HEK293 (cell line): ENCODE data around the gene DLG2.

Source experiments
- CTCF ChIA-PET: fragments of 350-600 bp; formaldehyde crosslinking; extraction: SDS; loops from one replicate; lab custom pipeline; 2021; ENCODE audit warnings: antibody characterized with exemption; lab: Yijun Ruan, JAX
- POLR2A ChIA-PET: fragments of 300-600 bp; formaldehyde crosslinking; extraction: SDS; loops from one replicate; lab custom pipeline; 2020; ENCODE audit warnings: antibody characterized with exemption, inconsistent platforms; lab: Yijun Ruan, JAX
- H3K27ac ChIP-seq: fragments of 200-500 bp; sonication (Bioruptor generic); 2 replicates; pipeline ENCODE4 v1.5.1; 2014; ENCODE audit warnings: low read depth, low read length, control low read depth, inconsistent platforms; ENCODE audit errors: extremely low read depth
- H3K36me3 ChIP-seq, 2 experiments: fragments of 200-500 bp in 1 of 2; sonication (Bioruptor generic) in 1 of 2; 1 replicate in 1 of 2; 2 replicates in 1 of 2; pipeline ENCODE4 v1.5.1; 2014 to 2017; ENCODE audit warnings: inconsistent platforms in 2 of 2, low read length in 2 of 2; ENCODE audit not compliant: control insufficient read depth in 2 of 2, insufficient read depth in 1 of 2
- H3K4me1 ChIP-seq: fragments of 200-500 bp; sonication (Bioruptor generic); 2 replicates; pipeline ENCODE4 v1.5.1; 2014; ENCODE audit warnings: mild to moderate bottlenecking, low read length, inconsistent platforms; ENCODE audit not compliant: control insufficient read depth, insufficient read depth
- H3K4me3 ChIP-seq: 2 replicates; pipeline ENCODE4 v1.5.1; 2011; ENCODE audit warnings: low read depth, mild to moderate bottlenecking, control low read depth, low read length, moderate library complexity
- H3K9me3 ChIP-seq: fragments of 200-500 bp; sonication (Bioruptor generic); 2 replicates; pipeline ENCODE4 v1.5.1; 2014; ENCODE audit warnings: low read depth, low read length, inconsistent platforms; ENCODE audit not compliant: control insufficient read depth, insufficient read depth
- ATF2 ChIP-seq: fragments of 450-650 bp; formaldehyde crosslinking; IDR thresholded peaks from 2 replicates; pipeline ENCODE4 v1.5.1; 2016; ENCODE audit warnings: missing biosample characterization, missing genetic modification characterization, low read depth
- BCL6B ChIP-seq: fragments of 450-650 bp; formaldehyde crosslinking; IDR thresholded peaks from 2 replicates; pipeline ENCODE4 v1.5.1; 2017; ENCODE audit warnings: missing biosample characterization, missing genetic modification characterization
- IKZF3 ChIP-seq: fragments of 450-650 bp; IDR thresholded peaks from 2 replicates; pipeline ENCODE4 v1.5.0; 2018; ENCODE audit warnings: missing biosample characterization, mild to moderate bottlenecking, missing genetic modification characterization, moderate library complexity
- OSR2 ChIP-seq: fragments of 450-650 bp; formaldehyde crosslinking; IDR thresholded peaks from 2 replicates; pipeline ENCODE4 v1.5.1; 2016; ENCODE audit warnings: missing biosample characterization, missing genetic modification characterization
- PRDM4 ChIP-seq: fragments of 450-650 bp; formaldehyde crosslinking; IDR thresholded peaks from 2 replicates; pipeline ENCODE4 v1.5.1; 2017; ENCODE audit warnings: missing biosample characterization, missing genetic modification characterization
- PRDM6 ChIP-seq: fragments of 450-650 bp; formaldehyde crosslinking; IDR thresholded peaks from 2 replicates; pipeline ENCODE4 v1.5.1; 2017; ENCODE audit warnings: missing biosample characterization, missing genetic modification characterization
- YY2 ChIP-seq: fragments of 450-650 bp; formaldehyde crosslinking; IDR thresholded peaks from 2 replicates; pipeline ENCODE4 v1.5.1; 2016; ENCODE audit warnings: missing biosample characterization, missing genetic modification characterization
- ZNF248 ChIP-seq: fragments of 450-650 bp; formaldehyde crosslinking; IDR thresholded peaks from 2 replicates; pipeline ENCODE4 v1.5.1; 2017; ENCODE audit warnings: missing biosample characterization, missing genetic modification characterization
- ZNF548 ChIP-seq: fragments of 450-650 bp; formaldehyde crosslinking; IDR thresholded peaks from 2 replicates; pipeline ENCODE4 v1.5.1; 2016; ENCODE audit warnings: missing biosample characterization, missing genetic modification characterization
- ZNF621 ChIP-seq: fragments of 450-650 bp; formaldehyde crosslinking; IDR thresholded peaks from 2 replicates; pipeline ENCODE4 v1.5.1; 2017; ENCODE audit warnings: missing biosample characterization, missing genetic modification characterization
- ZNF626 ChIP-seq: fragments of 450-650 bp; sonication (Bioruptor Pico); formaldehyde crosslinking; IDR thresholded peaks from 2 replicates; pipeline ENCODE4 v1.5.1; 2018; ENCODE audit warnings: missing biosample characterization, missing genetic modification characterization, inconsistent platforms
- ZNF701 ChIP-seq: fragments of 450-650 bp; formaldehyde crosslinking; IDR thresholded peaks from 2 replicates; pipeline ENCODE4 v1.5.1; 2016; ENCODE audit warnings: missing biosample characterization, missing genetic modification characterization
- ZNF843 ChIP-seq: fragments of 450-650 bp; formaldehyde crosslinking; IDR thresholded peaks from 2 replicates; pipeline ENCODE4 v1.5.1; 2016; ENCODE audit warnings: missing biosample characterization, missing genetic modification characterization
- ZSCAN18 ChIP-seq: fragments of 450-650 bp; formaldehyde crosslinking; IDR thresholded peaks from 2 replicates; pipeline ENCODE4 v1.5.1; 2016; ENCODE audit warnings: missing biosample characterization, missing genetic modification characterization
- ZSCAN23 ChIP-seq: fragments of 450-650 bp; formaldehyde crosslinking; IDR thresholded peaks from 2 replicates; pipeline ENCODE4 v1.5.1; 2016; ENCODE audit warnings: missing biosample characterization, missing genetic modification characterization

DLG2 gene

GRCh38 chr11:83948200-83948599, 1678.9 kb downstream of the DLG2 start (continued):
- TF ChIP-seq IKZF3 (tag by site-specific recombination) (no peak), ZNF701 (tag by site-specific recombination) (no peak), ATF2 (tag by site-specific recombination) (no peak)

- Histone ChIP-seq H3K27ac (no peak overlapping the region), H3K4me1 (no peaks in the 10 kb centered on the region), H3K4me3 (no peak overlapping the region), H3K36me3 (no peaks in the 10 kb centered on the region), H3K9me3 (no peaks in the 10 kb centered on the region)
- CTCF ChIA-PET, result no interaction called here
- no peak for TF ChIP-seq ZNF626 (tag by site-specific recombination)
- TF ChIP-seq PRDM6 (tag by site-specific recombination), result no peak
- no peak for TF ChIP-seq ZNF548
- no peak for TF ChIP-seq BCL6B (tag by site-specific recombination)
- TF ChIP-seq ZNF843 (tag by site-specific recombination), result no peak
- TF ChIP-seq ZNF621, result no peak
- TF ChIP-seq ZNF248, result no peak
- TF ChIP-seq ZSCAN23 (tag by site-specific recombination), result no peak
- no peak for TF ChIP-seq ZSCAN18 (tag by site-specific recombination)
- POLR2A ChIA-PET, result no interaction called here
Measured at GRCh38 chr11:83945976-83946375, 1681.2 kb downstream of the DLG2 start.

GRCh38 chr11:83941050-83941449, 1686.1 kb downstream of the DLG2 start:
- ChIA-PET CTCF (no interaction called here), POLR2A (no interaction called here)
- Histone ChIP-seq H3K4me3 (no peak overlapping the region), H3K27ac (no peak overlapping the region), H3K36me3 (no peaks in the 10 kb centered on the region), H3K9me3 (no peaks in the 10 kb centered on the region), H3K4me1 (no peaks in the 10 kb centered on the region)
- no peak for TF ChIP-seq PRDM4
- no peak for TF ChIP-seq YY2 (tag by site-specific recombination)
- no peak for TF ChIP-seq OSR2 (tag by site-specific recombination)
